ENCODE data around the gene ITGA11.

DNA sequence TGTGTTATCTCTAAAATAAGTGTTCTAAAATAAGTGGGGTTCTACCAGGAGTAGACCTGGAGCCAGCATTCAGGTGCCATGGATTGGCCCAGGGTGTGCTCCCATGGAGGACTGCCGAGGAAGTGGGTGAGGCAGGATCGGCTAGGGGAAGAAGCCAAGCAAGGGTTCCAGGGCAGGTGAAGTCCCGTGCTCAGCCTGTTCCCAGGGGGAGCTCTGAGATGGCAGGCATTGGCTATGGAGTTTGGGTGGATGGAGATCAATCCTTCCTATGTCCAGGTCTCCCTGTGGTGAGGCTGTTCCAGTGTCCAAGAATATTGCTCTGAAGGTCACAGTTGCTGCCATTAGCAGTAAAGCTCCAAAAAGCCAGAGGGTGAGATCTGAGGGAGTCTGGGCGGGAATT, 46.9 kb upstream of the ITGA11 start:
- TF ChIP-seq GATA2 (IDR thresholded peaks at IDR 0.05; ENCODE audit: low read depth, low read length) (no peak), GATA3 (IDR thresholded peaks at IDR 0.05; ENCODE audit: low read depth, low read length) (no peak)

All from SH-SY5Y (cell line).